HepG2 (cell line): ENCODE data around the gene TNP2. TPM values are rescaled to one million over a fixed set of nuclear protein-coding genes. Genes with fewer than 3 reads are reported as not detected.

Source experiments
- ATAC-seq: fragments of 200-7000 bp; cut with Tn5 transposase; 3 replicates; pipeline ENCODE4 v1.9.1; 2020; ENCODE audit warnings: mild to moderate bottlenecking, moderate library complexity
- BruUV-seq: library from RNA; stranded (reverse); fragments of 400-500 nt; replicated peaks from 2 replicates; lab custom pipeline; 2021; lab: Mats Ljungman, UMichigan
- CTCF ChIA-PET: fragments of 300-600 bp; formaldehyde crosslinking; extraction: SDS; loops from one replicate; lab custom pipeline; 2021; ENCODE audit warnings: low total read pairs, inconsistent platforms, low intra/inter-chr PET ratio; lab: Yijun Ruan, JAX
- POLR2A ChIA-PET: fragments of 350-600 bp; sonication (Branson Sonifier 250); formaldehyde crosslinking; loops from one replicate; lab custom pipeline; 2020; ENCODE audit warnings: antibody characterized with exemption, inconsistent platforms; lab: Yijun Ruan, JAX
- DNase-seq: peaks from one replicate; pipeline ENCODE4 v3.0.0-alpha.2; 2015; ENCODE audit warnings: low spot score
- FAIRE-seq: peaks from 3 replicates; lab custom pipeline; 2011; peaks lifted over from hg19 to GRCh38; lab: Jason Lieb, UNC
- H2AFZ ChIP-seq: one replicate; pipeline ENCODE4 v1.6.1; 2011; ENCODE audit warnings: low read length, inconsistent platforms
- H3K27ac ChIP-seq: fragments of 300-600 bp; 3 replicates; pipeline ENCODE4 v1.8.0; 2011; ENCODE audit warnings: mixed run types, mild to moderate bottlenecking, mixed read lengths, low read length, inconsistent platforms; ENCODE audit not compliant: insufficient read depth; ENCODE audit errors: extremely low read length
- H3K27me3 ChIP-seq, 2 experiments: fragments of 200-600 bp in 1 of 2; 2 replicates in 1 of 2; 3 replicates in 1 of 2; pipeline versions ENCODE4 v1.6.0 to v1.8.0; 2011; ENCODE audit warnings: low read length in 2 of 2, mild to moderate bottlenecking in 2 of 2, moderate library complexity in 2 of 2, inconsistent platforms in 1 of 2; ENCODE audit not compliant: insufficient read depth in 2 of 2, control insufficient read depth in 1 of 2
- H3K36me3 ChIP-seq, 2 experiments: fragments of 200-600 bp in 1 of 2; replicated peaks in 1 of 2; 2 replicates in 1 of 2; 3 replicates in 1 of 2; pipeline versions ENCODE4 v1.5.1 to v1.8.0; 2011; ENCODE audit warnings: low read length in 2 of 2, inconsistent platforms in 1 of 2; ENCODE audit not compliant: insufficient read depth in 2 of 2, control insufficient read depth in 1 of 2
- H3K4me1 ChIP-seq: 2 replicates; pipeline ENCODE4 v1.5.1; 2012; ENCODE audit warnings: low read length, inconsistent platforms; ENCODE audit not compliant: insufficient read depth
- H3K4me2 ChIP-seq: 2 replicates; pipeline ENCODE4 v1.6.0; 2011; ENCODE audit warnings: low read depth, low read length, inconsistent platforms
- H3K4me3 ChIP-seq, 3 experiments: fragments of 200-600 bp in 1 of 3; sonication (generic), shearing (Covaris generic) in 1 of 3; replicated peaks in 1 of 3; 2 replicates each; pipeline ENCODE4 v1.5.1; 2011 to 2016; ENCODE audit warnings: low read length in 3 of 3, inconsistent platforms in 2 of 3, low read depth in 2 of 3, mild to moderate bottlenecking in 2 of 3, control low read depth in 1 of 3, mixed read lengths in 1 of 3; ENCODE audit not compliant: insufficient read depth in 1 of 3
- H3K79me2 ChIP-seq: one replicate; pipeline ENCODE4 v1.6.1; 2011; ENCODE audit warnings: low read length, inconsistent platforms; ENCODE audit not compliant: insufficient read depth
- H3K9ac ChIP-seq: 2 replicates; pipeline ENCODE4 v1.6.0; 2011; ENCODE audit warnings: mild to moderate bottlenecking, low read depth, low read length, inconsistent platforms; ENCODE audit not compliant: insufficient read depth
- H3K9me3 ChIP-seq: 2 replicates; pipeline ENCODE4 v1.5.1; 2012; ENCODE audit warnings: mild to moderate bottlenecking, low read length
- H4K20me1 ChIP-seq: 2 replicates; pipeline ENCODE4 v1.6.0; 2011; ENCODE audit warnings: inconsistent platforms, mild to moderate bottlenecking, low read length, moderate library complexity; ENCODE audit not compliant: insufficient read depth
- ATF5 ChIP-seq: sonication (generic); formaldehyde crosslinking; IDR thresholded peaks from 2 replicates; pipeline ENCODE4 v1.4.0; 2020; ENCODE audit warnings: mild to moderate bottlenecking, low read depth, missing genetic modification reagents
- DDIT3 ChIP-seq: sonication (generic); formaldehyde crosslinking; IDR thresholded peaks from 2 replicates; pipeline ENCODE4 v1.4.0; 2020; ENCODE audit warnings: mild to moderate bottlenecking, missing genetic modification reagents
- RFXAP ChIP-seq: sonication (generic); formaldehyde crosslinking; IDR thresholded peaks from 2 replicates; pipeline ENCODE4 v1.4.0; 2020; ENCODE audit warnings: missing genetic modification reagents, borderline replicate concordance
- ZNF256 ChIP-seq: sonication (generic); formaldehyde crosslinking; conservative IDR thresholded peaks from 2 replicates; pipeline ENCODE4 v1.4.0; 2020; ENCODE audit warnings: missing genetic modification reagents
- ZNF605 ChIP-seq: sonication (generic); formaldehyde crosslinking; IDR thresholded peaks from 2 replicates; pipeline ENCODE4 v1.8.0; 2022; ENCODE audit warnings: mild to moderate bottlenecking, missing genetic modification reagents
- ZNF879 ChIP-seq: sonication (generic); formaldehyde crosslinking; IDR thresholded peaks from 2 replicates; pipeline ENCODE4 v1.8.1; 2023; ENCODE audit warnings: missing genetic modification reagents
- WGBS: methylation state at CpG from one replicate; pipeline ENCODE4 v1.1.6; 2017; ENCODE audit warnings: low lambda C conversion rate; 5-methylcytosine and 5-hydroxymethylcytosine counted together
- in situ Hi-C: cut with HindIII; loops from 2 replicates; pipeline ENCODE4 v1.10.0; 2017; ENCODE audit warnings: low pct_unique_long_range_greater_than_20kb; ENCODE audit not compliant: extremely low pct_ligation_motif_present
- intact Hi-C: fragments of 100-400 bp; cut with micrococcal nuclease; formaldehyde crosslinking; loops from one replicate; pipeline ENCODE4 v1.10.0; 2022; ENCODE audit not compliant: unreplicated experiment
- polyA plus RNA-seq, 8 experiments: library from polyadenylated mRNA; depleted of rRNA in 3 of 8; stranded (reverse) in 7 of 8; unstranded in 1 of 8; fragments of >200 nt; fragmentation: Illumina TruSeq in 4 of 8; extraction: Trizol in 4 of 8; gene quantifications; 2 replicates each; pipeline versions ENCODE4 v1.2.1 to v1.2.3, GENCODE V29; 2011 to 2016; ENCODE audit warnings: low read depth in 4 of 8, missing spikeins in 1 of 8, mixed read lengths in 1 of 8; ENCODE audit not compliant: insufficient read depth in 1 of 8
- total RNA-seq, 5 experiments: library from RNA; depleted of rRNA; stranded (reverse); fragments of >200 nt; fragmentation: Illumina TruSeq; extraction: Trizol; gene quantifications; 2 replicates each; pipeline ENCODE4 v1.2.3, GENCODE V29; 2016; ENCODE audit warnings: low read depth in 1 of 5
- TF ChIP-seq, protein P1 (sequence below): sonication (generic); formaldehyde crosslinking; IDR thresholded peaks from 2 replicates; pipeline ENCODE4 v1.9.0; 2022; ENCODE audit warnings: missing genetic modification reagents, mild to moderate bottlenecking, borderline replicate concordance

The TNP2 gene
- total and polyA plus RNA-seq, 2 of the 13 experiments (the other 11 are each of a cell fraction or from before 2014, with no cell fraction given) = not detected

GRCh38 chr16:11306997-11307638 lies 38.0 kb upstream of the TNP2 start (continued):
- TF ChIP-seq ZNF879 (CRISPR knock-in tag) (no peak), DDIT3 (CRISPR knock-in tag) (no peak)

DNA sequence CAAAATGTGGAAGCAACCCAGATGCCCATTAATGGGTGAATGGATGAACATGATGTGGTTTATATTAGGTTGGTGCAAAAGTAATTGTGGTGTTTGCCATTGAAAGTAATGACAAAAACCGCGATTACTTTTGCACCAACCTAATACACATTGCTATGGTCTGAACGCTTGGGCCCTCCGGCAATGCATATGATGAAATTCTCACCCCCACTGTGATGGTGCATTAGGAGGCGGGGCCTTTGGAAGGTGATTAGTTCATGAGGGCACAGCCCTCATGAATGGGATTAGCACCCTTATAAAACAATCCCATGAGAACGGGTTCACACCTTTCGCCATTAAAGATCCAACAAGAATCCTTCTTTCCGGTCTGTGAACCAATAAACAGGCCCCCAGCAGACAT lies 37.3 kb upstream of the TNP2 start:
- Histone ChIP-seq H2AFZ (no peak overlapping the region), H3K4me2 (no peak overlapping the region), H3K4me3 (no peak overlapping the region), H3K79me2 (no peaks in the 10 kb centered on the region), H3K9me3 (no peaks in the 10 kb centered on the region), H3K27me3 (no peaks in the 10 kb centered on the region), H3K36me3 (no peaks in the 10 kb centered on the region), H3K9ac (no peak overlapping the region)
- ATAC-seq (no peak), FAIRE-seq (no peak)
- in situ Hi-C loops (no loop called here), intact Hi-C loops (loop anchor here (2.0 kb wide), 2 partner anchors 28 to 38 kb away; partner anchors contain the start of gene RMI2)
- 95% methylated on average over 8 of the region's 8 CpGs for WGBS
- no peak for TF ChIP-seq ATF5
- TF ChIP-seq RFXAP = 0 out of 2 replicates have a peak, but pooled peaks have one; percentile 2
- 0 out of 2 replicates have a peak, but pooled peaks have one; percentile 15 for TF ChIP-seq ZNF256 (CRISPR knock-in tag)
- TF ChIP-seq, protein P1, sequence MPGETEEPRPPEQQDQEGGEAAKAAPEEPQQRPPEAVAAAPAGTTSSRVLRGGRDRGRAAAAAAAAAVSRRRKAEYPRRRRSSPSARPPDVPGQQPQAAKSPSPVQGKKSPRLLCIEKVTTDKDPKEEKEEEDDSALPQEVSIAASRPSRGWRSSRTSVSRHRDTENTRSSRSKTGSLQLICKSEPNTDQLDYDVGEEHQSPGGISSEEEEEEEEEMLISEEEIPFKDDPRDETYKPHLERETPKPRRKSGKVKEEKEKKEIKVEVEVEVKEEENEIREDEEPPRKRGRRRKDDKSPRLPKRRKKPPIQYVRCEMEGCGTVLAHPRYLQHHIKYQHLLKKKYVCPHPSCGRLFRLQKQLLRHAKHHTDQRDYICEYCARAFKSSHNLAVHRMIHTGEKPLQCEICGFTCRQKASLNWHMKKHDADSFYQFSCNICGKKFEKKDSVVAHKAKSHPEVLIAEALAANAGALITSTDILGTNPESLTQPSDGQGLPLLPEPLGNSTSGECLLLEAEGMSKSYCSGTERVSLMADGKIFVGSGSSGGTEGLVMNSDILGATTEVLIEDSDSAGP (CRISPR knock-in tag) = 0 out of 2 replicates have a peak, but pooled peaks have one; percentile 1
- TF ChIP-seq ZNF605 (CRISPR knock-in tag) = 0 out of 2 replicates have a peak, but pooled peaks have one; percentile 40
- TF ChIP-seq, all 625 proteins: peak for 4
- no TSS peak for BruUV-seq
- ChIA-PET CTCF (no interaction called here), POLR2A (interaction anchor here (3.4 to 4.9 kb wide), 3 partner anchors 8 to 65 kb away, joined by 19 to 94 read pairs (median 28); partner anchors contain the start of gene PRM3)
- H4K20me1 ChIP-seq = no peaks in the 10 kb centered on the region
- peaks cover 84% of the 10 kb centered on the region for H3K4me1 ChIP-seq
- H3K27ac ChIP-seq = peak overlapping the region; percentile 89
- DNase-seq = no peak
